SH-SY5Y (cell line): Measurements from ENCODE around the gene ECE1.

ENCODE experiments used
- GATA2 ChIP-seq: IDR thresholded peaks from 2 replicates; pipeline ENCODE4 v1.6.1; 2011; ENCODE audit warnings: mild to moderate bottlenecking, low read depth, low read length
- GATA3 ChIP-seq: IDR thresholded peaks from 2 replicates; pipeline ENCODE4 v1.6.1; 2011; ENCODE audit warnings: low read depth, mild to moderate bottlenecking, low read length, moderate library complexity

- TF ChIP-seq GATA3 (no peak), GATA2 (no peak)
Observed at GRCh38 chr1:21308847-21309652, 18.8 kb upstream of the ECE1 start.
